H1 (cell line): Measurements from ENCODE around the gene ZBTB16. TPM values are rescaled to one million over a fixed set of nuclear protein-coding genes. Genes with fewer than 3 reads are reported as not detected.

Source experiments
- CTCF ChIA-PET: fragments of 300-600 bp; sonication (Branson Sonifier 250); formaldehyde crosslinking; loops from one replicate; lab custom pipeline; 2021; ENCODE audit not compliant: partially characterized antibody; lab: Charles Lee
- POLR2A ChIA-PET: fragments of 300-600 bp; sonication (Branson Sonifier 250); formaldehyde crosslinking; loops from one replicate; lab custom pipeline; 2021; ENCODE audit warnings: inconsistent platforms; ENCODE audit not compliant: partially characterized antibody; lab: Charles Lee
- DNase-seq, 2 experiments: peaks; one replicate each; pipeline versions ENCODE4 v3.0.0 to v3.0.0-alpha.2; 2010 to 2022; ENCODE audit warnings: low spot score in 2 of 2, low read depth in 1 of 2, mixed read lengths in 1 of 2
- FAIRE-seq: peaks from 2 replicates; lab custom pipeline; 2011; peaks lifted over from hg19 to GRCh38; lab: Jason Lieb, UNC
- H2AFZ ChIP-seq: 2 replicates; pipeline ENCODE4 v1.8.1; 2012; ENCODE audit warnings: low read length, inconsistent platforms
- H2AK5ac ChIP-seq: 2 replicates; pipeline ENCODE4 v1.6.1; 2013; ENCODE audit warnings: low read depth, low read length
- H2BK120ac ChIP-seq: replicated peaks from 2 replicates; pipeline ENCODE3; 2013; ENCODE audit warnings: low read depth, low read length, inconsistent platforms
- H2BK12ac ChIP-seq: 2 replicates; pipeline ENCODE4 v1.6.1; 2013; ENCODE audit warnings: low read depth, low read length
- H2BK15ac ChIP-seq: 2 replicates; pipeline ENCODE4 v1.6.1; 2013; ENCODE audit warnings: low read length
- H2BK20ac ChIP-seq: 2 replicates; pipeline ENCODE4 v1.6.1; 2013; ENCODE audit warnings: low read length
- H2BK5ac ChIP-seq: 2 replicates; pipeline ENCODE4 v1.6.1; 2013; ENCODE audit warnings: low read depth, low read length
- H3K14ac ChIP-seq: 2 replicates; pipeline ENCODE4 v1.6.1; 2013; ENCODE audit warnings: inconsistent platforms; ENCODE audit not compliant: insufficient read length
- H3K18ac ChIP-seq: 2 replicates; pipeline ENCODE4 v1.6.1; 2013; ENCODE audit warnings: low read length; ENCODE audit errors: extremely low read depth
- H3K23ac ChIP-seq: 2 replicates; pipeline ENCODE4 v1.6.1; 2013; ENCODE audit warnings: inconsistent platforms; ENCODE audit not compliant: insufficient read length
- H3K23me2 ChIP-seq: 2 replicates; pipeline ENCODE4 v1.6.1; 2013; ENCODE audit warnings: low read depth, low read length
- H3K27ac ChIP-seq: 2 replicates; pipeline ENCODE4 v1.6.1; 2011; ENCODE audit warnings: low read depth, low read length, inconsistent platforms
- H3K27me3 ChIP-seq, 4 experiments: replicated peaks in 1 of 4; 1 replicate in 1 of 4; 2 replicates in 3 of 4; pipeline versions ENCODE4 v1.6.1 to v1.8.1; 2011 to 2013; ENCODE audit warnings: low read length in 3 of 4, mild to moderate bottlenecking in 3 of 4, inconsistent platforms in 2 of 4, mixed read lengths in 2 of 4, moderate library complexity in 1 of 4; ENCODE audit not compliant: control insufficient read depth in 3 of 4, insufficient read depth in 3 of 4; ENCODE audit errors: extremely low read depth in 1 of 4
- H3K36me3 ChIP-seq, 4 experiments: 2 replicates each; pipeline versions ENCODE4 v1.6.1 to v1.8.1; 2011 to 2013; ENCODE audit warnings: mild to moderate bottlenecking in 4 of 4, low read length in 3 of 4, moderate library complexity in 2 of 4, control low read depth in 1 of 4, inconsistent platforms in 1 of 4; ENCODE audit not compliant: insufficient read depth in 4 of 4, control insufficient read depth in 2 of 4
- H3K4ac ChIP-seq: replicated peaks from 2 replicates; pipeline ENCODE3; 2013; ENCODE audit warnings: low read length, low read depth, mixed read lengths, inconsistent platforms; ENCODE audit not compliant: insufficient read length
- H3K4me1 ChIP-seq, 4 experiments: replicated peaks in 1 of 4; 1 replicate in 1 of 4; 2 replicates in 3 of 4; pipeline versions ENCODE4 v1.6.1 to v1.8.1; 2011 to 2013; ENCODE audit warnings: low read length in 3 of 4, inconsistent platforms in 2 of 4, mixed read lengths in 1 of 4; ENCODE audit not compliant: insufficient read depth in 4 of 4, control insufficient read depth in 3 of 4
- H3K4me2 ChIP-seq, 2 experiments: 2 replicates each; pipeline versions ENCODE4 v1.6.1 to v1.8.1; 2011 to 2013; ENCODE audit warnings: low read depth in 2 of 2, low read length in 2 of 2, control low read depth in 1 of 2, inconsistent platforms in 1 of 2, mild to moderate bottlenecking in 1 of 2; ENCODE audit not compliant: insufficient read depth in 1 of 2
- H3K4me3 ChIP-seq, 4 experiments: fragments of 200-600, 300-600 bp in 1 of 4; sonication (generic), shearing (Covaris generic), sonication (Bioruptor Twin) in 1 of 4; 2 replicates each; pipeline versions ENCODE4 v1.5.1 to v1.8.1; 2011 to 2016; ENCODE audit warnings: low read length in 4 of 4, low read depth in 3 of 4, control low read depth in 2 of 4, inconsistent platforms in 2 of 4, mild to moderate bottlenecking in 2 of 4, mixed read lengths in 1 of 4, moderate library complexity in 1 of 4; ENCODE audit not compliant: insufficient read depth in 2 of 4; ENCODE audit errors: extremely low read depth in 1 of 4
- H3K56ac ChIP-seq: replicated peaks from 2 replicates; pipeline ENCODE3; 2013; ENCODE audit warnings: low read depth, mild to moderate bottlenecking, mixed read lengths, low read length, inconsistent platforms; ENCODE audit not compliant: insufficient read length
- H3K79me1 ChIP-seq: 2 replicates; pipeline ENCODE4 v1.6.1; 2013; ENCODE audit warnings: low read depth, low read length, control low read depth
- H3K79me2 ChIP-seq, 2 experiments: 2 replicates each; pipeline versions ENCODE4 v1.6.1 to v1.8.1; 2012 to 2013; ENCODE audit warnings: low read length in 2 of 2, mild to moderate bottlenecking in 2 of 2, inconsistent platforms in 1 of 2; ENCODE audit not compliant: insufficient read depth in 2 of 2, control insufficient read depth in 1 of 2
- H3K9ac ChIP-seq, 4 experiments: replicated peaks in 1 of 4; 1 replicate in 1 of 4; 2 replicates in 3 of 4; pipeline versions ENCODE4 v1.6.1 to v1.8.1; 2011 to 2013; ENCODE audit warnings: low read depth in 3 of 4, low read length in 3 of 4, control low read depth in 2 of 4, mild to moderate bottlenecking in 2 of 4, moderate library complexity in 2 of 4, inconsistent platforms in 1 of 4; ENCODE audit errors: extremely low read depth in 1 of 4
- H3K9me3 ChIP-seq, 2 experiments: 2 replicates each; pipeline versions ENCODE4 v1.6.1 to v1.8.1; 2012 to 2013; ENCODE audit warnings: mild to moderate bottlenecking in 2 of 2, moderate library complexity in 2 of 2, control low read depth in 1 of 2, inconsistent platforms in 1 of 2, low read depth in 1 of 2, low read length in 1 of 2, mixed read lengths in 1 of 2; ENCODE audit not compliant: insufficient read depth in 2 of 2
- H4K20me1 ChIP-seq, 2 experiments: replicated peaks in 1 of 2; 2 replicates each; pipeline versions ENCODE3 to v1.8.1; 2011 to 2013; ENCODE audit warnings: inconsistent platforms in 2 of 2, low read length in 2 of 2, mild to moderate bottlenecking in 1 of 2; ENCODE audit not compliant: insufficient read depth in 2 of 2, control insufficient read depth in 1 of 2
- H4K5ac ChIP-seq: 2 replicates; pipeline ENCODE4 v1.6.1; 2013; ENCODE audit warnings: low read length, low read depth, mixed read lengths, inconsistent platforms; ENCODE audit not compliant: insufficient read length
- H4K8ac ChIP-seq: 2 replicates; pipeline ENCODE4 v1.8.0; 2013; ENCODE audit warnings: mild to moderate bottlenecking, moderate library complexity, low read length, inconsistent platforms; ENCODE audit not compliant: insufficient read depth; ENCODE audit errors: extremely low read depth
- H4K91ac ChIP-seq: replicated peaks from 2 replicates; pipeline ENCODE3; 2013; ENCODE audit warnings: low read length, mixed read lengths, inconsistent platforms; ENCODE audit not compliant: insufficient read length
- CBX5 ChIP-seq: fragments of 300-800, 300-1000 bp; sonication (generic); IDR thresholded peaks from 2 replicates; pipeline ENCODE4 v1.7.1; 2016; ENCODE audit warnings: antibody characterized with exemption, low read length, low read depth
- CHD1 ChIP-seq: IDR thresholded peaks from 2 replicates; pipeline ENCODE4 v1.6.1; 2012; ENCODE audit warnings: low read depth, low read length, improper control_type of control experiment
- CHD2 ChIP-seq: IDR thresholded peaks from 2 replicates; pipeline ENCODE4 v1.6.1; 2012; ENCODE audit warnings: low read length, improper control_type of control experiment
- EP300 ChIP-seq, 2 experiments: IDR thresholded peaks; 1 replicate in 1 of 2; 2 replicates in 1 of 2; pipeline ENCODE4 v1.6.1; 2011 to 2012; ENCODE audit warnings: low read depth in 2 of 2, low read length in 2 of 2, mild to moderate bottlenecking in 2 of 2, borderline replicate concordance in 1 of 2, inconsistent platforms in 1 of 2, moderate library complexity in 1 of 2
- EZH2 ChIP-seq: fragments of 200-600 bp; sonication (generic); IDR thresholded peaks from 2 replicates; pipeline ENCODE4 v1.7.1; 2012; ENCODE audit warnings: low read depth, mild to moderate bottlenecking, moderate library complexity, low read length, inconsistent platforms; ENCODE audit not compliant: severe bottlenecking
- GABPA ChIP-seq: IDR thresholded peaks from 2 replicates; pipeline ENCODE4 v1.6.1; 2011; ENCODE audit warnings: mild to moderate bottlenecking, low read length, moderate library complexity, borderline replicate concordance; ENCODE audit not compliant: insufficient read depth
- HDAC6 ChIP-seq: IDR thresholded peaks from one replicate; pipeline ENCODE4 v1.7.1; 2012; ENCODE audit warnings: low read depth, mild to moderate bottlenecking, inconsistent platforms, low read length, moderate library complexity
- KDM4A ChIP-seq: IDR thresholded peaks from one replicate; pipeline ENCODE4 v1.7.1; 2012; ENCODE audit warnings: low read depth, mild to moderate bottlenecking, moderate library complexity, low read length, inconsistent platforms; ENCODE audit not compliant: severe bottlenecking
- NANOG ChIP-seq: IDR thresholded peaks from 2 replicates; pipeline ENCODE4 v1.6.1; 2011; ENCODE audit warnings: low read length, low read depth, mild to moderate bottlenecking, inconsistent platforms; ENCODE audit not compliant: insufficient read depth, poor library complexity, severe bottlenecking
- NRF1 ChIP-seq: IDR thresholded peaks from 2 replicates; pipeline ENCODE4 v1.6.1; 2011; ENCODE audit warnings: mild to moderate bottlenecking, low read depth, low read length, improper control_type of control experiment
- TEAD4 ChIP-seq: IDR thresholded peaks from 2 replicates; pipeline ENCODE4 v1.6.1; 2012; ENCODE audit warnings: low read depth, low read length, inconsistent platforms, mixed read lengths
- WGBS, 2 experiments: shearing (Covaris generic) in 1 of 2; methylation state at CpG; one replicate each; pipeline versions ENCODE4 v1.1.6 to v1.1.7; 2013 to 2015; ENCODE audit warnings: low lambda C conversion rate in 2 of 2, mixed read lengths in 2 of 2, inconsistent platforms in 1 of 2, low coverage in 1 of 2, missing lambda C conversion rate in 1 of 2; ENCODE audit not compliant: insufficient replicate concordance in 2 of 2, insufficient coverage in 1 of 2, insufficient read length in 1 of 2; ENCODE audit errors: extremely low coverage in 1 of 2, missing lambda C conversion rate in 1 of 2; 5-methylcytosine and 5-hydroxymethylcytosine counted together
- polyA plus RNA-seq, 7 experiments: library from polyadenylated mRNA; depleted of rRNA in 3 of 7; stranded (reverse) in 5 of 7; unstranded in 2 of 7; fragments of >200 nt in 5 of 7; fragments of 200-250 nt in 2 of 7; gene quantifications; 1 replicate in 5 of 7; 2 replicates in 1 of 7; 4 replicates in 1 of 7; pipeline versions ENCODE4 v1.2.1 to v1.2.3, GENCODE V29; 2011 to 2013; ENCODE audit warnings: missing spikeins in 2 of 7, mixed read lengths in 2 of 7
- total RNA-seq: library from RNA; stranded (reverse); fragmentation: NEBNext Ultra II Directional; extraction: Animal tissue kit (Norgen Biotek cat#: 25700); gene quantifications from 2 replicates; pipeline ENCODE4 v1.2.1, GENCODE V29; 2021

The ZBTB16 gene
- total and polyA plus RNA-seq, 2 of the 8 experiments (the other 6 are each of a cell fraction or from before 2014, with no cell fraction given): 0.12 to 0.61 TPM

- Histone ChIP-seq H2AK5ac (no peak overlapping the region), H2BK120ac (no peak overlapping the region), H3K4me3 (no peak overlapping the region), H3K18ac (no peak overlapping the region), H4K20me1 (no peaks in the 10 kb centered on the region), H3K23ac (no peak overlapping the region), H4K8ac (no peak overlapping the region), H3K27me3 (no peaks in the 10 kb centered on the region), H4K5ac (no peak overlapping the region), H2AFZ (no peak overlapping the region), H3K9me3 (no peaks in the 10 kb centered on the region), H2BK5ac (no peak overlapping the region), H3K4me1 (peaks cover 0 to 3% (median under 1%) of the 10 kb centered on the region in 4 experiments; a peak in 2 of 7 replicates), H3K9ac (no peak overlapping the region), H3K4ac (no peak overlapping the region), H3K4me2 (no peak overlapping the region), H3K23me2 (no peaks in the 10 kb centered on the region), H4K91ac (no peak overlapping the region), H2BK20ac (no peak overlapping the region), H2BK15ac (no peak overlapping the region), H2BK12ac (no peak overlapping the region), H3K27ac (no peak overlapping the region), H3K79me2 (no peaks in the 10 kb centered on the region), H3K79me1 (no peaks in the 10 kb centered on the region), H3K56ac (no peak overlapping the region), H3K36me3 (no peaks in the 10 kb centered on the region), H3K14ac (no peak overlapping the region)
- CTCF ChIA-PET: interaction anchor here (0.6 to 1.2 kb wide), 3 partner anchors 49 to 201 kb away, joined by 3 to 4 read pairs (median 3); no protein-coding TSS in a partner anchor
- 93% methylated on average over 6 of the region's 6 CpGs; no CpG with 5 or more reads in 1 of the 2 experiments for whole genome bisulfite sequencing, 2 experiments
- no peak for TF ChIP-seq NANOG
- TF ChIP-seq NRF1: no peak
- no peak for TF ChIP-seq EZH2
- TF ChIP-seq EP300 (IDR thresholded peaks at IDR 0.05; ENCODE audit: borderline replicate concordance in 1 of 2, low read depth in 2 of 2, low read length in 2 of 2): no peak
- no peak for TF ChIP-seq CBX5
- no peak for TF ChIP-seq KDM4A
- TF ChIP-seq GABPA: no peak
- no peak for TF ChIP-seq CHD1
- TF ChIP-seq TEAD4: no peak
- no peak for TF ChIP-seq HDAC6
- no peak for TF ChIP-seq CHD2
- POLR2A ChIA-PET: no interaction called here
- no peak for FAIRE-seq
- no peak for DNase-seq
Measured at GRCh38 chr11:114106986-114107385, 47.5 kb downstream of the ZBTB16 start.
